Stomach (tissue), 9 donors: ENCODE results near the gene FOXD2. TPM values are rescaled to one million over a fixed set of nuclear protein-coding genes. Genes with fewer than 3 reads are reported as not detected.

Source experiments
- DNase-seq, 2 donors: peaks; one replicate each; pipeline versions ENCODE4 v3.0.0 to v3.0.0-alpha.2; 2013 to 2019
- H3K27ac ChIP-seq, 5 donors: fragments of 200-600 bp in 4 of 5; sonication (generic) in 4 of 5; one replicate each; pipeline ENCODE4 v1.5.1; 2013 to 2019; ENCODE audit warnings: mild to moderate bottlenecking in 1 of 5, moderate library complexity in 1 of 5
- H3K27me3 ChIP-seq, 3 donors: fragments of 200-600 bp; sonication (generic); one replicate each; pipeline ENCODE4 v1.5.1; 2017 to 2019; ENCODE audit warnings: mixed run types in 1 of 3
- H3K36me3 ChIP-seq, 4 donors: fragments of 200-600 bp; sonication (generic); 1 replicate in 3 of 4; 2 replicates in 1 of 4; pipeline ENCODE4 v1.5.1; 2016 to 2019
- H3K4me1 ChIP-seq, 4 donors: fragments of 200-600 bp; sonication (generic); one replicate each; pipeline ENCODE4 v1.5.1; 2016 to 2019
- H3K4me3 ChIP-seq, 4 donors: fragments of 200-600 bp; sonication (generic) in 3 of 4; one replicate each; pipeline ENCODE4 v1.5.1; 2016 to 2019; ENCODE audit warnings: mild to moderate bottlenecking in 1 of 4
- H3K9me3 ChIP-seq, 4 donors: fragments of 200-600 bp; sonication (generic); one replicate each; pipeline ENCODE4 v1.5.1; 2016 to 2019
- EP300 ChIP-seq: sonication (generic); formaldehyde crosslinking; IDR thresholded peaks from one replicate; pipeline ENCODE4 v1.6.1; 2017; ENCODE audit warnings: antibody characterized with exemption
- POLR2A ChIP-seq, 4 donors: fragments of 450-650 bp; IDR thresholded peaks; one replicate each; pipeline ENCODE4 v1.6.1; 2016; ENCODE audit warnings: antibody characterized with exemption in 4 of 4, control low read depth in 2 of 4, mild to moderate bottlenecking in 1 of 4, moderate library complexity in 1 of 4
- POLR2AphosphoS5 ChIP-seq, 3 donors: sonication (generic); formaldehyde crosslinking; IDR thresholded peaks; one replicate each; pipeline ENCODE4 v1.6.1; 2016; ENCODE audit warnings: antibody characterized with exemption in 3 of 3
- WGBS, 5 donors: extraction: QIAGEN DNeasy Blood & Tissue Kit in 3 of 5; methylation state at CpG; one replicate each; pipeline versions ENCODE4 v1.1.5 to v1.1.7; 2013 to 2018; 5-methylcytosine and 5-hydroxymethylcytosine counted together
- intact Hi-C: fragments of 100-400 bp; cut with DNase I; formaldehyde crosslinking; loops from one replicate; pipeline ENCODE4 v1.15.1; 2023; ENCODE audit warnings: low total_unique reads
- polyA plus RNA-seq, 3 donors: library from polyadenylated mRNA; stranded (reverse); fragments of 200-250 nt; gene quantifications; one replicate each; pipeline ENCODE4 v1.2.3, GENCODE V29; 2013
- total RNA-seq, 5 donors: library from RNA; depleted of rRNA; stranded (reverse); fragments of >200 nt; gene quantifications; one replicate each; pipeline versions ENCODE4 v1.1.0 to v1.2.3, GENCODE V29; 2014 to 2016
- TF ChIP-seq, protein P1 (sequence below), 7 experiments: fragments of 450-650 bp in 4 of 7; fragments of 200-600 bp in 3 of 7; sonication (generic) in 3 of 7; IDR thresholded peaks; one replicate each; pipeline ENCODE4 v1.5.1; 2016 to 2019; ENCODE audit warnings: antibody characterized with exemption in 7 of 7, control low read depth in 2 of 7, mild to moderate bottlenecking in 1 of 7
- donor health status: healthy with polysubstance abuse.
- donor health status: Bipolar disorder and iron deficiency.
- donor health status: healthy.

FOXD2 gene
- total and polyA plus RNA-seq, 8 donors, result under 0.01 to 47.5 (median 0.12) TPM; not detected in 4

DNA sequence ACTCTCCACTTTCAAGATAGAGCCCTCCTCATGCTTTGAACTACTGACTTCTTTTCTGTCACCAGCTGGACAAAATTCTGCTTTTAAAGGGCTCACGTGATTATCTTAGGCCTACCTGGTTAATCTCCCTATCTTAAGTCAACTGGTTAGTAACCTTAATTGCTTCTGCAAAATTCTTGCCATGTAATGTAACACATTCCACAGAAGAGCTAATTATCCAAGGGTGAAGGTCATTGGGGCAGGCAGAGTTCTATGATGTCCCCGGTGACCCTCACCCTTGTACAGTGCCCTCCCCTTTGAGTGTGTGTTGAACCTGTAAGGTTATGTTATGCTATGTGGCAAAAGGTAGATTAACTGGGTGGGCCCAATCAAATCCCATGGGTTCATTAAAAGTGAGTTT is 47.0 kb upstream of the FOXD2 start:
- intact Hi-C loops, result no loop called here

DNA sequence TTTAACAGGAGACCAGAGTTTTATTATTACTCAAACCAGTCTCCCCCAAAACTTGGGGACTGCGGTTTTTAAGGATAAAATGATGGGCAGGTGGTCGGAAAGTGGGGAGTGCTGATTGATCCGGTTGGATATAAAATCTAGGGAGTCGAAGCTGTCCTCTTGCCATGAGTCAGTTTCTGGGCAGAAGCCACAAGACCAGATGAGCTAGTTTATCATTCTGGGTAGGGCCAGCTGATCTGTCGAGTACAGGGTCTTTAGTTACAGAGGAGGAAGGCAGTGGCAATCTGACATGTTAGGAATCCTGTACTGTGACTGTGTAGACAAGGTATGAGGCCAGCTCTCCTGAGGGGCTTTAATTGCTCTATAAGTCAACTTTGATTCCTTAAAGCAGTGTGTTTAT is 44.7 kb upstream of the FOXD2 start:
- Histone ChIP-seq H3K9me3 (no peaks in the 10 kb centered on the region), H3K27ac (no peak overlapping the region), H3K36me3 (no peaks in the 10 kb centered on the region), H3K27me3 (peaks cover 0 to 36% (median 0%) of the 10 kb centered on the region in 3 donors), H3K4me1 (peaks cover 0 to 10% (median 6%) of the 10 kb centered on the region in 4 donors), H3K4me3 (no peak overlapping the region)
- DNase-seq, result no peak
- TF ChIP-seq EP300, result no peak
- no peak for TF ChIP-seq POLR2A (IDR thresholded peaks at IDR 0.05)
- TF ChIP-seq, protein P1, sequence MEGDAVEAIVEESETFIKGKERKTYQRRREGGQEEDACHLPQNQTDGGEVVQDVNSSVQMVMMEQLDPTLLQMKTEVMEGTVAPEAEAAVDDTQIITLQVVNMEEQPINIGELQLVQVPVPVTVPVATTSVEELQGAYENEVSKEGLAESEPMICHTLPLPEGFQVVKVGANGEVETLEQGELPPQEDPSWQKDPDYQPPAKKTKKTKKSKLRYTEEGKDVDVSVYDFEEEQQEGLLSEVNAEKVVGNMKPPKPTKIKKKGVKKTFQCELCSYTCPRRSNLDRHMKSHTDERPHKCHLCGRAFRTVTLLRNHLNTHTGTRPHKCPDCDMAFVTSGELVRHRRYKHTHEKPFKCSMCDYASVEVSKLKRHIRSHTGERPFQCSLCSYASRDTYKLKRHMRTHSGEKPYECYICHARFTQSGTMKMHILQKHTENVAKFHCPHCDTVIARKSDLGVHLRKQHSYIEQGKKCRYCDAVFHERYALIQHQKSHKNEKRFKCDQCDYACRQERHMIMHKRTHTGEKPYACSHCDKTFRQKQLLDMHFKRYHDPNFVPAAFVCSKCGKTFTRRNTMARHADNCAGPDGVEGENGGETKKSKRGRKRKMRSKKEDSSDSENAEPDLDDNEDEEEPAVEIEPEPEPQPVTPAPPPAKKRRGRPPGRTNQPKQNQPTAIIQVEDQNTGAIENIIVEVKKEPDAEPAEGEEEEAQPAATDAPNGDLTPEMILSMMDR (IDR thresholded peaks at IDR 0.05), result no peak
- no peak for TF ChIP-seq POLR2AphosphoS5 (IDR thresholded peaks at IDR 0.05)
- intact Hi-C loops, result no loop called here
- WGBS, 5 donors, result 63 to 72% (median 65%) methylated on average over 5 of the region's 5 CpGs

More for the DNA sequence above, 47.0 kb upstream of the FOXD2 start:
- H3K4me3 ChIP-seq, result no peak overlapping the region
- H3K4me1 ChIP-seq, result peaks cover 0 to 17% (median 9%) of the 10 kb centered on the region in 4 donors
- no peak for DNase-seq
- H3K27me3 ChIP-seq, result peaks cover 0 to 16% (median 0%) of the 10 kb centered on the region in 3 donors
- no peak overlapping the region for H3K27ac ChIP-seq
- H3K9me3 ChIP-seq, result no peaks in the 10 kb centered on the region
- WGBS, 5 donors, result 38 to 60% (median 50%) methylated on average over 2 of the region's 2 CpGs
- H3K36me3 ChIP-seq, result no peaks in the 10 kb centered on the region
- TF ChIP-seq POLR2A (IDR thresholded peaks at IDR 0.05) (no peak), EP300 (no peak), POLR2AphosphoS5 (IDR thresholded peaks at IDR 0.05) (no peak)
- TF ChIP-seq, protein P1 (IDR thresholded peaks at IDR 0.05), result no peak

DNA sequence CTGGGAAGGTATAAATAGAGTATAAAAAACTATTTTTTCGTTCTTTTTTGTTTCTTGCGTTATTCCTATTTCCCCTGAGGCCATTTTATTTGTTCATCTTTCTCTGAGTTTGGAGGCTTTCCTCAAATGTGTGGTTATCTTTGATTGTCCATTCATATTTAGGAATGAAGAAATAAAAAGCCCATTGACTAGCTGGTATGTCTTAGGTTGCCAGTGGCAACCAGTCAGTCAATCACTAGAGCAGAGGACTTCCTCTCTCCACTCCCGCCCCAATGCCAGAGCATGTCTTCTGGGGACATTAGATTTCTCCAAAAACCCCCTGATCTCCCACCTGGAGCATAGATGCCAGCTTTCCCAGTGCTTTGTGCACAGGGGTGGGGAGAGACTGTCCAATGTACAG is 42.4 kb upstream of the FOXD2 start:
- WGBS, 5 donors, result 71 to 87% (median 81%) methylated on average over 3 of the region's 3 CpGs
- intact Hi-C loops, result no loop called here
- no peaks in the 10 kb centered on the region for H3K4me1 ChIP-seq
- no peak overlapping the region for H3K27ac ChIP-seq
- DNase-seq, result no peak
- peaks cover 0 to 52% (median 0%) of the 10 kb centered on the region in 3 donors for H3K27me3 ChIP-seq
- no peak for TF ChIP-seq POLR2A (IDR thresholded peaks at IDR 0.05)
- no peak for TF ChIP-seq POLR2AphosphoS5 (IDR thresholded peaks at IDR 0.05)
- no peak for TF ChIP-seq EP300
- TF ChIP-seq, protein P1 (IDR thresholded peaks at IDR 0.05), result no peak
- H3K9me3 ChIP-seq, result no peaks in the 10 kb centered on the region
- H3K4me3 ChIP-seq, result no peak overlapping the region
- H3K36me3 ChIP-seq, result no peaks in the 10 kb centered on the region

DNA sequence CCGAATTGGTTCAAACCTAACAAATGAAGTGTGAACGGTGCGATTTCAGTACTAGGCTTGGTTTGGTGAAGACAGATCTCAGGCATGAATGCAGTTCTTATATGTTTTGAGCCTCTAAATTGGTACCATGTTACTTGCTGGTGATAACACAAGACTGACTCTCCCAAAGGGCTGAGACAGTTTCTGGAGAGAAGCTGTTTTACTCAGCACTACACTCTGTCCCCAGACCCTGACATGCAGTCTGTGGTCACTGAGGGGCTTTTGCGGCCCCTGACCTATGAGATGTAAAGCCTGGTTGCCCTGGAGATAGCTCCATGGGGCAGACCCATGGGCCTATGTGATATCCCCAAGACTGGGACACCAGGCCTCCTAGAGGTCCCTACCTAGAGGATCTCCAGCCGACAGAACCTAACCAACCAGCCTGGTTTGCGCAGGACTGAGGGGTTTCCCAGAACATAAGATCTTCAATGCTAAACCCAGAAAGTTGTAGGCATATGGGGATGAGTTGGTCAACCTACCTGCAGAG is 41.1 kb upstream of the FOXD2 start:
- Histone ChIP-seq H3K4me1 (peaks cover 0 to 1% (median 0%) of the 10 kb centered on the region in 4 donors), H3K36me3 (no peaks in the 10 kb centered on the region), H3K4me3 (no peak overlapping the region), H3K27ac (no peak overlapping the region), H3K9me3 (no peaks in the 10 kb centered on the region), H3K27me3 (peaks cover 0 to 65% (median 0%) of the 10 kb centered on the region in 3 donors)
- no peak for TF ChIP-seq POLR2AphosphoS5 (IDR thresholded peaks at IDR 0.05)
- TF ChIP-seq POLR2A (IDR thresholded peaks at IDR 0.05), result no peak
- TF ChIP-seq, protein P1 (IDR thresholded peaks at IDR 0.05), result no peak
- TF ChIP-seq EP300, result no peak
- DNase-seq, result no peak
- intact Hi-C loops, result no loop called here
- 90 to 100% (median 94%) methylated on average over 6 of the region's 6 CpGs for WGBS, 5 donors
